Measurements from ENCODE around the gene PHLDB3. TPM values are rescaled to one million over a fixed set of nuclear protein-coding genes. Genes with fewer than 3 reads are reported as not detected.

Gene PHLDB3
- total and polyA plus RNA-seq, 2 of the 13 experiments (the other 11 are each of a cell fraction or from before 2014, with no cell fraction given) = 11.3 to 14.5 TPM

- TF ChIP-seq POLR2G (IDR thresholded peaks at IDR 0.05; ENCODE audit: low read depth, low read length) = peak; percentile 34; the same call in 1 of the 2 replicates
- peak; percentile 72; the same call in 1 of the 2 replicates for TF ChIP-seq IRF2 (CRISPR knock-in tag; IDR thresholded peaks at IDR 0.05)
- TF ChIP-seq ATF2 (CRISPR knock-in tag; IDR thresholded peaks at IDR 0.05) = peak; percentile 50; the same call in 1 of the 2 replicates
- peak; percentile 77 for TF ChIP-seq SAP130 (CRISPR knock-in tag; IDR thresholded peaks at IDR 0.05; ENCODE audit: low read depth)
- TF ChIP-seq ZNF747 (CRISPR knock-in tag; IDR thresholded peaks at IDR 0.05; ENCODE audit: borderline replicate concordance) = 0 out of 2 replicates have a peak, but pooled peaks have one; percentile 47
- peak; percentile 38; the same call in 1 of the 2 replicates for TF ChIP-seq ZNF580 (CRISPR knock-in tag; IDR thresholded peaks at IDR 0.05; ENCODE audit: borderline replicate concordance, low read depth)
- peak; percentile 72; the same call in 1 of the 2 replicates for TF ChIP-seq ZNF430 (CRISPR knock-in tag; IDR thresholded peaks at IDR 0.05)
- TF ChIP-seq ZNF605 (CRISPR knock-in tag; IDR thresholded peaks at IDR 0.05) = peak; percentile 66; the same call in 1 of the 2 replicates
Observed at GRCh38 chr19:43499042-43499441, 5.5 kb downstream of the PHLDB3 start (continued).

GRCh38 chr19:43498233-43498842 lies 6.2 kb downstream of the PHLDB3 start:
- peaks cover 8% of the 10 kb centered on the region for H3K79me2 ChIP-seq (ENCODE audit: insufficient read depth, low read length)
- H3K9ac ChIP-seq (ENCODE audit: insufficient read depth, low read depth, low read length) = peak overlapping the region; percentile 37
- H3K27ac ChIP-seq (ENCODE audit: extremely low read length, insufficient read depth, low read length) = peak overlapping the region; percentile 71
- FAIRE-seq (no peak), ATAC-seq (no peak), DNase-seq (ENCODE audit: low spot score) (no peak)
- in situ Hi-C loops (cut with HindIII; ENCODE audit: extremely low pct_ligation_motif_present, low pct_unique_long_range_greater_than_20kb) (no loop called here), intact Hi-C loops (cut with micrococcal nuclease; ENCODE audit: unreplicated experiment) (no loop called here)
- H3K27me3 ChIP-seq (ENCODE audit: control insufficient read depth in 1 of 2, insufficient read depth in 2 of 2, low read length in 2 of 2) = no peaks in the 10 kb centered on the region
- CTCF ChIA-PET (ENCODE audit: low intra/inter-chr PET ratio, low total read pairs) = no interaction called here
- peak overlapping the region; percentile 61 for H3K4me2 ChIP-seq (ENCODE audit: low read depth, low read length)
- H3K4me1 ChIP-seq (ENCODE audit: insufficient read depth, low read length) = peaks cover 42% of the 10 kb centered on the region
- POLR2A ChIA-PET = interaction anchor here (0.9 to 1.6 kb wide), 5 partner anchors 8 to 170 kb away, joined by 3 to 7 read pairs (median 4); no protein-coding TSS in a partner anchor
- H3K4me3 ChIP-seq (replicated peaks in 1 of 3; ENCODE audit: insufficient read depth in 1 of 3, low read depth in 2 of 3, low read length in 3 of 3) = 0 out of 6 replicates have a peak overlapping the region, but pooled peaks of 1 of the 3 experiments have one; percentile 45
- H4K20me1 ChIP-seq (ENCODE audit: insufficient read depth, low read length) = no peaks in the 10 kb centered on the region
- no TSS peak for BruUV-seq (replicated peaks)
- H3K9me3 ChIP-seq (ENCODE audit: low read length) = no peaks in the 10 kb centered on the region
- H2AFZ ChIP-seq (ENCODE audit: low read length) = no peak overlapping the region
- H3K36me3 ChIP-seq (replicated peaks in 1 of 2; ENCODE audit: control insufficient read depth in 1 of 2, insufficient read depth in 2 of 2, low read length in 2 of 2) = peaks cover 9 to 17% of the 10 kb centered on the region in 2 experiments; a peak in 3 of 5 replicates
- WGBS (ENCODE audit: low lambda C conversion rate) = 96% methylated on average over 5 of the region's 5 CpGs
- TF ChIP-seq PHF20 (CRISPR knock-in tag; IDR thresholded peaks at IDR 0.05) (0 out of 2 replicates have a peak, but pooled peaks have one; percentile 14), TRIM22 (IDR thresholded peaks at IDR 0.05) (no peak), SMAD9 (CRISPR knock-in tag; IDR thresholded peaks at IDR 0.05) (no peak), EP300 (IDR thresholded peaks at IDR 0.05; ENCODE audit: low read depth in 2 of 2, low read length in 2 of 2) (no peak), EP300 (CRISPR knock-in tag; IDR thresholded peaks at IDR 0.05; ENCODE audit: borderline replicate concordance) (no peak), HNRNPL (IDR thresholded peaks at IDR 0.05; ENCODE audit: low read depth, low read length) (no peak), ZNF10 (CRISPR knock-in tag; IDR thresholded peaks at IDR 0.05; ENCODE audit: borderline replicate concordance, low read depth) (no peak), NFYC (CRISPR knock-in tag; IDR thresholded peaks at IDR 0.05) (no peak), SIX1 (CRISPR knock-in tag; IDR thresholded peaks at IDR 0.05; ENCODE audit: borderline replicate concordance) (no peak), NR2F1 (CRISPR knock-in tag; IDR thresholded peaks at IDR 0.05) (no peak), MTERF4 (CRISPR knock-in tag; IDR thresholded peaks at IDR 0.05) (0 out of 2 replicates have a peak, but pooled peaks have one; percentile 18)
